Pons (tissue), 1 donor: ENCODE data around the gene CADM1.
A peak's percentile ranks its signal among the peaks of the same experiment; 100 is the strongest.

Source experiments
- DNase-seq: peaks from one replicate; pipeline ENCODE4 v3.0.0-alpha.2; 2016; ENCODE audit warnings: low spot score

Gene CADM1

DNA sequence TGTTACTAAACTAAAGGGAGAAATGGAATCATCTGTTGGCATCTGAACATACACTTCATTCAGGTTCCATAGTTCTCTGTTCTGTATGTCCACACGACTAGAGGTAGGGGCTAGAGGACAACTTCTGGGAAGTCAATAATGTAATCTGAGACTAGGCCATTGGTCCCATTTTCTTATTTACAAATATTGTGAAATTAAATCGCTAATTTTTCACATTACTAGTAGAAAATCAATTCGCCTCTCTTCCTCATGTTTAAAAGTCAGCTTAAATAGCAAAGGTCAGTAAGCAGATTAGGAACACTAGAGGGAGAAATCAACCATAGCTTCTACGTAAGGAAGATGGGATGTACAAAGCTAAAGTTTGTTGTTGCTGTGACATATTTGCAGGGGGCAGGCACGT is 59.7 kb downstream of the CADM1 start:
- DNase-seq: no peak

DNA sequence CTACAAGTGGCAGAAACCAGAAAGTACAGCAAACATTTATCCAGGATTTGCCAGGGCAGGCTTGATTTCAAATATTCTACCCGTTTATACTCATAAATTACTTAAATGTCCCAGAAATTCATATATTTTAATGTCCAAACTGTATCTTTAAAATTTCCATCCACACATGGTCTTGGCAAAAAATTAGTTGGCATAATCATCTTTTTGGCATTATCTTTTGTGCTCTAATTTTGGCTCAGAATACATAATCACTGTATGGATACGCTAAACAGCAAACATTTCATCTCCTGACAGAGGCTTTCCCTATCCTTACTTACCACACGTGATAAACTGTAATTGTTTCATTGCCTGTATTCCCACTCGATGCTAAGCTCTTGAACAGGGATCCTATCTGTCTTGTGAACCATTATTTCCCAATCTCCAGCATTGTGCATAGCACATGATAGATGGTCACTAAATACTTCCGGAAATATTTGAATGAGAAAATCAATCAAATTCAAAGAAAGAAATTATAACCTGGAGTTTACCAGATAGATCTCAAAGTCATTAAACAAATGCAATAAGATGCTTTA is 64.2 kb downstream of the CADM1 start:
- no peak for DNase-seq

DNA sequence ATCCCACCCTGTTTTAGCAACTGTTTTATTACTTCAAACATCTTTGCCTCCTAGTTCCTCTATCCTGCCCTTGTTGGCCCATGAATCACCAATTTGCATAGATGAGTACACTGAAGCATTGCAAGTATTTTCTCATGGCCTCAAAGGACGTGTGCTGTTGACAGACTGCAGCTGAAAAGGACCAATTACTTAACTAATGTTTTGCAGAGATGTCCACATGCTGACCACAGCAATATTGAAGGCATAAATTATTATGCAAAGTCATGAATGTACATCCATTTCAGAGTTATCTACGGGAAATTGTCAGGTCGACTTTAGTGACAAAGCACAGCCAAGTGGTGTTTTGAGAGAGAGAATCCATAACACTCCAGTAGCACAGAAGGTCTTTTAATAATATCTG is 64.8 kb downstream of the CADM1 start:
- DNase-seq: peak; percentile 53

DNA sequence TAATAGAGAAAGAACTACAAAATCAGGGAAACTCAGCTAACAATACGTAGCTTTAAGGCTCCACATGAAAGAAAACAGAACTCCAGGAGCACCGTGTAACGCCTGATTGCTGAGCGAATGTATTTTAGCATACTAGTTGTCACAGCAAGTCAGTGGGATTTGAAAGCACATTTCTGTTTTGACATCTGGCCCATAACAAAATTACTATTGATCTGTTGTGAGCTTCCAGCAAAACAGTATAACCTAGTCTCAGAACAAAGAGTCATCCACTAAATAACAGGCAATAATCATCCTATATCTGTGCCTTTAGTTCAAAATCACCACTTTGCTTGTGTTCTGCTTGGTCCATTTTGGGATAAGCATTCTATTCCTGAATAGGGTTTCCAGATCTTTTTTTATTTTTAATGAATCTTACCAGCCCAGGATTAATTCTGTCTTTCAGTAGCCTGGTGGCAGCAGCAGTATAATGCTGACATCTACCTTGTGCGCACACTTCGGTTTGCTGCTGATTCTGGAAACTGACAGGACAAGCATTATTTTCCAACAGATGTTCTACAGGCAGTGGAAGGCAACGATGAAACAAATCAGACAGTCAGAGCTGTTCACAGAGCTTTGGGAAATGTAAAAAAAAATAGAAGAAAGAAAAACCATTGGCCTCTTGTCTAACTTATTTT is 66.2 kb downstream of the CADM1 start:
- peak; percentile 65 for DNase-seq

DNA sequence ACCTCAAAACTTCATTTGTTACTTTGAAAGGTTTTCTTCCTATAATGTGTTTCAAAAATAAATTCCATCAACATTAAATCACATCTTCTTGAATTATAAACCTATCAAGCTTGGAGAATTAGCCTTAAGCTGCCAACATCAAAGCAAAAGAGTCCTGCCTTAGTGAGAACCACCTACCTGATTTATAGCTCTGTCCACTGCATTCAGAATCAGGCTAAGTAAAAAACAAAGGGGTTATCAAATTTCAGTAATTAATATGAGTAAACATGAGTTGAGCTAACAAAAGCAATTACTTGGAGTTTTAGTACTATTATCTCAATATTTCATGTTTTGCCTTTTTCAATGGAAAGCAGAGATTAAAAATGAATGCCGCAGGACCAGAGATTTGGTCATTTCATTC is 73.9 kb downstream of the CADM1 start:
- no peak for DNase-seq

DNA sequence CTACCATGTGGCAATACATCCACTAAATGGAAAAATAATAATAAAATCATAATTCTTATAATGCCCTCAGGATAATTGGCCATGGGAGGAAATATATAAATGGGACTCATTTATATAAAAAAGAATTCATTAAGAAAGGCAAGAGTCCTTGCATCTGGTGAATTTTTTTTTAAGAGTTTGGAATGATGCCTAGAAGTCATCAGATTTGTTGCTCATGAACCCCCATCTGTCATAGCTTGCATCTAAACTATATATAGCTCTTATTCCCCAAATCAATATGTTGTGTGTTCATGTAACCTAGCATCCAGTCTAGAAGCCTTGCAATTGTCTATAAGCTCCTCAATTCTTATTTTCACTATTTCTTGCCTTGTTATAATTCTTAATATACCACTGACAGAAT is 75.9 kb downstream of the CADM1 start:
- DNase-seq: no peak

DNA sequence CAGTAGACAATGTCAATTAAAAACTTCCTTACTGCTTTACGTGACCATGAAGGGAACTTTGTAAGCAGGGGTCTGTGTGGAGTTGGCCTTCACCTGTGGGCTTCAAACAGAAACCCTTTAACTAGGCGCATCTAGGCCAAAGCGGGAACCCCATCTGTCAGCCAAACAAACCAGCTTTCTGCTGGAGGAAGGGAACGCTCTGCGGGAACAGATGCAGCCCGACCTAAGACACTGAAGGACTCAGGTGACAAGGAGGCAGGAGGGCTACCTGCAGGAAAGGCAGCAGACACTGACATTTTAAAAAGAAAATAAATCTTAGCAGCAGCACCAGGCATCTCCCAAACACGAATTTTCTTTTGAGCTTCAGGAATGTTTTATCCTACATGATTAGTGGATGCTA is 78.4 kb downstream of the CADM1 start:
- DNase-seq: no peak

DNA sequence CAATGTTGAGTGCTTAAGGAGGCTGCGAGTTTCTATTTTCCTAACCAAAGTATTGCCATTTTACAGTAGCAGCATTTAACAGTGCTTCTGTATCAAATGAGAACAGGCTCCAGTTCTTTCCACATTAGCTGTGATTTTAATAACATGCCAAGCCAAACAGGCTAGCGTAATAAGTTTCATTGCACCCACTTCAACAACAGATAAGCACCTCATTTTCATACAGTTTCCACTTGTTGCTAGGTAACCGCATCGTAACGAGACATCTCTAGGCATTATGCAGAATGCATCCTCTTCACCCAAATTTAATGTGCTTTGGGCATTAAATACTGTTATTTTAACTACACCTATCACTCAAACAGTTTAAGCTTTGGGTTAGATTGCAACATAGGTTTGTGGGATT is 79.0 kb downstream of the CADM1 start:
- no peak for DNase-seq

DNA sequence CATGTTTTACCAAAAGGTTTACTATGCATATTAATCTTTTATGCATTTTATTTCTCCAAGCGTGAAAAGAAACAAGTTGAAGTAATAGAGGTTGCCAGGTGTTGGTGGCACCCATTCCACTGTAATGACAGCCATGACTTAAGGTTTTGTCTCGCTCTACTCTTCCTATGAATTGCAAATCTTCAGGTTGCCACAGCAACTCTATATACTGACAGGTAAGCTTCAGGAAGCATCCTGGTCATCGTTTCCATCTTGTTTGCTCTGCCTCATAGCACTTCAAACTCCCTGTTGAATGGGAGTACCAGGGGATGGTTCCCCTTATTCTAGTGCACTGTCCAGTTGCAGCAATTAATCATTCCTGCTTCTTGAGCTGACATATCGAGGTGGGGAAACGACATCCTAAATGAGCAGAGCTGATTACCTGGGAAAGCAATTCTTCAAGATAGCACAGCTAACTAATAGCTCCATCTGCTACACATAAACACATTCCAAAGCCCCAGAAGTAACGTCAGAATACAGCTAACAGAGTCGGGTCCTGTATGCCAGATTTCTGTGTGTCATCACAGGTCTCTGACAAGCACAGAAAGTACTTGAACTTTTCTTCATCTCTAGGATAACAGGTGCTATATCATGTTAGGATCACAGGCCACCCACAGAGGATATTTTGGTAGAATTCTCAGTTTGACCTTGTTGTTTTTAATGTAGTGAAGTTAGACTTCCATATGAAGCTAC is 80.3 kb downstream of the CADM1 start:
- no peak for DNase-seq

DNA sequence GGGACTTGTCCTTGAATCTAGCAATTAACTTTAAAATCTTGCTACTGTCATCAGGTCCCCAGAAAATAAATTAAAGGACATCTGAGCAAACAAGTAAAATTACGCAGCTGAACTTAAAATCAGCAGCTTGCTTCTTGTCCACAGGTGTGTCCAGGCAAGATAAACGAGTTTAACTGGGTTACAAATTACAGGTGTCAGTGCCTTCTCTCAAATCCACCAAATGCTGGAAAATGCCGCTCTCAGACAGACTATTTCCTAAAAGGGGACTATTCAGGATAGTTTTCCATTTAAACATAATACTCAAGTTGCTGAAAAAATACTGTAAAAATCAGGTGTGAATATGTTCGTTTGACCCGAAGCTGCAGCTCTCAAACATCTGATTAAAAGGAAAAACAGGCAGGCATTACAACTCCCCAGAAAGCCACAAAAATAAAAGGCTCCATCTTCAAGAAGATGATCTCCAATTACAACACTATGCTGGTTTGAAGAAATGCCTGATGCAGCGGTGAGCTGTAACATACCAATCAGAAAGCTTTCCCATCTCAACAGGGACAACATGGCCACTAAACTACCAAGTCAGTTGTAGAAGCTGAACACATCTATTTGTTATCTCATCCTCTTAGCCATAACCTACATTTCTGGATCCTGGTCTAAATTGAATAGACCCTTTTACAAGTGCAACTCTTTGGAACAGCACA is 82.1 kb downstream of the CADM1 start:
- no peak for DNase-seq

DNA sequence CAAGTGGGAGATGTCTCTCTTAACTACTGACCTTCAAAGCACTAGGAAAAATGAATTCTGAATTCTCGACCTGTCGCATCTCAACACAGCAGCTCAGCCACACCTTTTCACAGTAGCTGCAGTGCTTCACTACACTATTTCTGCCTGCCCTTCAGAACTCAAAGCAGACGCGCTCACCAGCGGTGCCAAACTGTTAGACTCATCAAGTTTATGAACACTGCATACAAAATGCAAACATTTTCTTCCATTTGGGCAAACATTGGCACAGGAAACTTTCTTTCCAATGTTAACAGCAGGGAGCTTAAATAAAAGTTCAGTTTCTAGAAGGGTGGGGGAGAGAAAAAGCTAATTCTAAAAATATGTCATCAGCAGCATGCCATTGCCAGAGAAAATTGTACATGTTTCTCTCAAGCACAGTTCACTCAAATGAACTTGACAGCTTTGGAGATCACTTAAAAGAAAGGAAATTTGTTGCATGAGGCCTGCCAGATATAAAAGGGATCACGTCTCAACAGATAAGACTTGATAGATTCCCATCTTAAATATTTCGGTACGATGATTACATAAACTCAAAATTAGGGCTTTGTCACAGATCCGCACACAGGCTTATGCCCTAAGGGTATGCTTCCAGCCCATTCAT is 82.7 kb downstream of the CADM1 start:
- no peak for DNase-seq

DNA sequence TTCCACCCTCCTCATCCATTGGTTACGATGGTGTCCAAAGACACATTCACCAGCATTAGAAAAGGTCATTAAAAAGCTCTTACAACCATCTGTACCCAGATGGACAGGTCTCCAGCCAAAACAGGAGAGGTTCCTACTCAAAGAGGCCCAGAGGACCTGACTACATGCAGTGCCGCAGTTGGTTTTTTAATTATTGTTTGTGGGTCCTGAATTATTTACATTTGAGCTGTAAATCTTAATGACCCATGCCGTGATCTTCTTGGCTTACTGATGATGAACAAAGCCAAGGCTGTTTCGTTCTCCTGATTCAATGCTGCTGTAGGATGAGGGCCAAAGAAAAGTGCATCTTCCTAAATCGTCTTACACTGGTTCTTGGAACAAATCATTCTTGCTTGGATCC is 83.7 kb downstream of the CADM1 start:
- DNase-seq: no peak

DNA sequence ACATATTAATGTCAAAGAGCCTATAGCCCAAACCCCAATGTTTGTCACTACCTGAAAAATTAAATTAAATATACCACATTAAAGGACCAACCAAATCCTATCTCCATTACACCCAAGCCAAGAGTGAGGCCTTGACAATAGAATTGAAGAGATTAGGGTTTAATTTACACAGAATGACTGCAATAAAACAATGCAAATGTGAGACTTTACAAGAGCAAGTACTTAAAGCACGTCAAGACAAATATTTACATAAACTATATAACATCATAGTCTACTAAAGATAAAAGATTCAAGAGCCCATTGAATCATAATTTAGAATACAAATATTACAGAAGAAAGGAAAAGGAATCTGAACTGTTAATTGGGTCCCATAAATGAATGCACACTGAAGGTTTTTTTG is 85.6 kb downstream of the CADM1 start:
- no peak for DNase-seq

DNA sequence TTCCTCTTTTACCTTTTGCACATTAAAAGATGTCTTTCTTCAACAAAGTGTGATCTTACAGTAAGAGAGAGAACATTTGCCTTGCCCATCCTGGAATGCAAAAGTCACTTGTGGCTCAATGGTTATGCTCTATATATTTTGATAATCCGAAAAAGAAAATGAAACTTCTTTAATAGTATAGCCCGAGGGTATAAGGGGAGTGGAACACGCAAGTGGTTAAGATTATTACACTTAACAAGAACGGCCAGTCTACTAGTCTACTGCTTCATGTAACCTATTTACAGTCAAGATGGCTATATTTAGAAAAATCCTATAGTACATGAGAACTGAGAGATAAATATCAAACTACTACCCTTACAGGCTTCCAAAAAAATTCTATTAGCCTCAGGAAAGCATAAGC is 86.1 kb downstream of the CADM1 start:
- DNase-seq: no peak

DNA sequence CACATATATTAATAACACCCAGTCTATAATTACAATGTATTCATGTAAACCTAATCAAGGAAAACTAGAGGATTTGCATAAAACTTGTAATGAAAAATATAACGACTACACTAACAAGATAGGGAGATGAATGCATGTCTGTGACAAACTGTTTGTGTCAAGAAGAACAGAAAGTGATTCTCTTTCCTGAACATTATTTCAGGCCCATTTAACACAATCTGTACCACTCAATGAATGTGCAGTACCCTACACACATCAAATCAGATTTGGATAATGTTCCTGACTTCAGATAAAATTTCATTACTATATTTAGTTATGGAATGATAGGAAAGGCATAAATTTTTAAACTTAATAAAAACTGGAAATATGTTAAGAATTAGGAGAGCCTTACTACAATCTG is 93.1 kb downstream of the CADM1 start:
- DNase-seq: no peak

DNA sequence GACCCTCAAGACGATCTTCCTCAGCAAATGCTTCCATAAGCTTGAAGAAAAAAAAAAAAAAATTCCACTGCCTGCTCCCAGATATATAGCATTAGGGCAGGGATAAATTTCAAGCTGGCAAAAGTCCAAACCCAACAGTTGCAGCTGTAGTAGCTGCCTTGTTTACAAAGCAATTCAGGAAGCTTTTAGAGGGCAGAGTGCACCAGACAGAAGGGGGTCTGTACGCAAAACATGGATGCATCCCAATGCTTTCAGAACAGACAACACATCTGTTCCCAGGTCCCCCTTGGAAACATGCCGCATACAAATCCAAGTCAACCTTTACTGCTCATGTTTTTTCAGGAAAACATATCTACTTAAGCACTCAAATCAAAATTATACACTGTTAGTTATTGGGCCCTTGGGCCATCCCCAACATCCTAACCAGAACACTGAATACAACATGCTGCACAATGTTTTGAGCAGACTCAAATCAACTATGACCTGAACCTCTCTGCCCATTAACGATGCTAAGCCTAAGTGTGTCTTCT is 94.5 kb downstream of the CADM1 start:
- peak; percentile 61 for DNase-seq

DNA sequence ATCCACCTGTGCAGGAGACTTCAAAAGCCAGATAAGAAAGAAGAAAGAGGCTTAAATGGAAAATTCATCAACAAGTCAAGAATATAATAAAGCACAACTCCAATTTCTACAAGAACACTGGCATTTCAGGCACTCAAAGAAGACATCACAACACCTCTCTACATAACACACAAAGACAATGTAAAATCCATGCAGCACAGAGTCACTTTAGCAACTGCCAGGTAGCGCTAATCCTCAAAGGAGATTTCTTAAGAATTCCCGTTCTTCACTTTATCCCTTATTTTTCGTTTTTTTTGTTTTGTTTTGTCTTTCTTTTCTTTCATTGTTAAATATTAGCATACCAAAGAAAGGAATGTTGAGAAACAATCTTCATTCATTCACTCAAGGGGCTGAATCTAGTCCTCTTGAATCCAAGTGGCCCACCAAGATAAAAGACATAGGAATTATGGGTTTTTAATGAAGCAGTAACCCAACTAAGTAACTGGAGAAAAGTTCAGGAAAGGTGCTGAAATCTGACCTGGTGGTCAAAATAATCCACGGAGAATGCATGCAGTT is 95.0 kb downstream of the CADM1 start:
- DNase-seq: no peak

DNA sequence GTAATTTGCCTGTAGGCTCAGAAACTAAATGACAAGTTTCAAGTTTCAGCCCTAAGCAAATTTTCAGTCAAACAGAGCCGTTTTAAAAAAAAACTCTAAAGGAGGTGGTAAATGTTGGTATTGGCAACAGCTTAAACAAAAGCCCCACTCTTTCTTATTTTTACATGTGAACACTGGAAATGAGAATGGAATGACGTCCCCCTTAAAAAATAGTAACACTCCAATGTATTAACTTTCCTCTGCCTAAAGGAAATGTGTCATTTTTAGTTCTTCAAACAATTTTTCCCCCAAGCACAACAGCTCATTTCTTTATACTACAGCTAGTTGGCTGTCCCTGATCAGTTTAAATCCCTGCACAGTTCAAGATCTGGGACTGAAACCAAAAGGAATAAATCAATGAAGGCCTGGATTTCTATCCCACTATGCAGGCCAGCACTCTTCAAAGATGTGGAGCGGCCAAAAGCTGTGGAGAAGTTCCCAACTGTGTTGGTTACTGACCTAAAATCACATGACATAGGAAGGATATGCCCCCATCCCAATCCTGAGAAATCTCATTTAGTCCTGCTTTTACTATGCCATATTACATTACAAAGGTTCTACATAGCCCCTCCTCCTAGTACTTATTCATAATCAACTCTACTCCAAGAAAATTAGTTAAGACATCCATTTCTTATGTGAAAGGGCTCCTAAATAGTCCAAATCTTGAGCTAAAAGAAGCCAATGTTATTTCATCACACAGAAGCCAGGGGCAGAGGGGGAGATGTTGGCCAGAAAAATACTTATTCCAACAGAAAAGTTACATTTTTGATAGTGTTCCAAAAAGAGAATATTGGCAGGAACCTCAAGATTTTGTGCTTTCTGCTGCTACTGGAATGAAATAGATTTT is 95.9 kb downstream of the CADM1 start:
- peak; percentile 73 for DNase-seq

DNA sequence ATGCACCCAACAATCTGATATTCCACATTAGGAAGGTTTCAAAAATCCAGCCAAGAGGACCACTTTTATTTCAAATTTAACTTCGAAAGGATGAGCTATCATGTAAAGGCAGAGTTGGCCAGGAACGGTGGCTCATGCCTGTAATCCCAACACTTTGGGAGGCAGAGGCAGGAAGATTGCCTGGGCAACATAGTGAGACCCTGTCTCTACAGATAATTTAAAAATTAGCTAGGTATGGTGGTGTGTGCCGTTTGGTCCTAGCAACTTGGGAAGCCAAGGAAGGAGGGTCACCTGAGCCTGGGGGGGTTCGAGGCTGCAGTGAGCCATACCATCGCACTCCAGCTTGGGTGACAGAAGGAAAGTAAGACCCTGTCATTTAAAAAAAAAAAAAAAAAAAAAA is 96.7 kb downstream of the CADM1 start:
- DNase-seq: no peak

DNA sequence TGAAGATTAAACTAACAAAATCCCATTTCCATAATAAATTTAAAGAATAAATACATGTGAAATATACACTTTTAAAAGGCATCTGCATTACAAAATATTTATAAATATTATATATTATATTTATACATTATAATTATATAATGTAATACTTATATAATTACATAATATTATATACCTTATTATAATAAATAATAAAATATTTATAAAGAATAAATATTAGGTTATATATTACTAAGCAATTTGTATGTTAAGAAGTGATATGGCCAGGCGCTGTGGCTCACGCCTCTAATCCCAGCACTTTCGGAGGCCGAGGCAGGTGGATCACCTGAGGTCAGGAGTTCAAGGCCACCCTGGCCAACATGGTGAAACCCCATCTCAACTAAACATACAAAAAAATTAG is 97.8 kb downstream of the CADM1 start:
- no peak for DNase-seq
